Spleen (tissue), 11 donors: ENCODE measurements around the gene DGKH. TPM values are rescaled to one million over a fixed set of nuclear protein-coding genes. Genes with fewer than 3 reads are reported as not detected.

Source experiments
- DNase-seq: peaks from one replicate; pipeline ENCODE4 v3.0.0-alpha.2; 2020
- H3K27ac ChIP-seq, 8 donors: fragments of 200-600 bp; sonication (generic) in 7 of 8; 1 replicate in 4 of 8; 2 replicates in 4 of 8; pipeline versions ENCODE4 v1.5.0 to v1.8.0; 2016 to 2021; ENCODE audit warnings: inconsistent platforms in 4 of 8, mild to moderate bottlenecking in 4 of 8, moderate library complexity in 1 of 8
- H3K27me3 ChIP-seq, 7 donors: fragments of 200-600 bp; sonication (generic) in 6 of 7; replicated peaks in 1 of 7; 1 replicate in 4 of 7; 2 replicates in 3 of 7; pipeline versions ENCODE4 v1.5.0 to v1.8.0; 2016 to 2021; ENCODE audit warnings: inconsistent platforms in 3 of 7, mild to moderate bottlenecking in 1 of 7
- H3K36me3 ChIP-seq, 6 donors: fragments of 200-600 bp; sonication (generic) in 5 of 6; 1 replicate in 4 of 6; 2 replicates in 2 of 6; pipeline versions ENCODE4 v1.5.0 to v1.8.0; 2016 to 2021; ENCODE audit warnings: inconsistent platforms in 2 of 6
- H3K4me1 ChIP-seq, 6 donors: fragments of 200-600 bp; sonication (generic) in 5 of 6; 1 replicate in 3 of 6; 2 replicates in 3 of 6; pipeline versions ENCODE4 v1.5.0 to v1.8.0; 2016 to 2021; ENCODE audit warnings: inconsistent platforms in 3 of 6
- H3K4me3 ChIP-seq, 8 donors: fragments of 200-600 bp; sonication (generic) in 7 of 8; 1 replicate in 4 of 8; 2 replicates in 4 of 8; pipeline versions ENCODE4 v1.5.0 to v1.8.0; 2016 to 2021; ENCODE audit warnings: inconsistent platforms in 4 of 8, mild to moderate bottlenecking in 4 of 8, moderate library complexity in 2 of 8
- H3K9me3 ChIP-seq, 8 donors: fragments of 200-600 bp; sonication (generic) in 7 of 8; 1 replicate in 4 of 8; 2 replicates in 4 of 8; pipeline versions ENCODE4 v1.5.0 to v1.8.0; 2016 to 2021; ENCODE audit warnings: inconsistent platforms in 4 of 8
- POLR2A ChIP-seq, 3 donors: fragments of 450-650 bp; IDR thresholded peaks; one replicate each; pipeline ENCODE4 v1.5.1; 2017; ENCODE audit warnings: antibody characterized with exemption in 3 of 3, mild to moderate bottlenecking in 1 of 3
- POLR2AphosphoS5 ChIP-seq, 3 donors: sonication (generic); formaldehyde crosslinking; IDR thresholded peaks; one replicate each; pipeline ENCODE4 v1.5.1; 2017; ENCODE audit warnings: antibody characterized with exemption in 3 of 3
- WGBS, 5 donors: extraction: QIAGEN DNeasy Blood & Tissue Kit in 3 of 5; methylation state at CpG; one replicate each; pipeline versions ENCODE4 v1.1.5 to v1.1.7; 2013 to 2018; 5-methylcytosine and 5-hydroxymethylcytosine counted together
- intact Hi-C: fragments of 100-400 bp; cut with DNase I; formaldehyde crosslinking; loops from one replicate; pipeline ENCODE4 v1.15.0; 2023; ENCODE audit warnings: low total_unique reads
- polyA plus RNA-seq, 3 donors: library from polyadenylated mRNA; stranded (reverse); fragments of 200-250 nt; gene quantifications; one replicate each; pipeline ENCODE4 v1.2.1, GENCODE V29; 2013
- total RNA-seq, 7 donors: library from RNA; depleted of rRNA in 3 of 7; stranded (reverse); fragments of >200 nt in 3 of 7; fragmentation: NEBNext Ultra II Directional in 4 of 7; extraction: Animal tissue kit (Norgen Biotek cat#: 25700) in 4 of 7; gene quantifications; one replicate each; pipeline versions ENCODE4 v1.1.0 to v1.2.1, GENCODE V29; 2016 to 2021
- TF ChIP-seq, protein P1 (sequence below), 11 experiments: fragments of 200-600 bp in 7 of 11; fragments of 450-650 bp in 4 of 11; sonication (generic) in 4 of 11; IDR thresholded peaks in 8 of 11; conservative IDR thresholded peaks in 3 of 11; 1 replicate in 7 of 11; 2 replicates in 4 of 11; pipeline versions ENCODE4 v1.4.0 to v1.8.0; 2016 to 2021; ENCODE audit warnings: antibody characterized with exemption in 11 of 11, inconsistent platforms in 4 of 11, mild to moderate bottlenecking in 1 of 11
- donor health status: healthy with polysubstance abuse.
- donor health status: DM: no; HTN: no; CAD: no; lungs with moderate emphysema.
- donor health status: DM: no; HTN: no; CAD: no.
- donor health status: Bipolar disorder and iron deficiency.
- donor health status: healthy.
- donor health status: DM: no; HTN: no; CAD: no.
- donor health status: DM: yes; HTN: yes; CAD: no.

DGKH gene
- total and polyA plus RNA-seq, 10 donors = 0.52 to 15.3 (median 10.8) TPM

- Histone ChIP-seq H3K36me3 (peaks cover 0 to 9% (median 0%) of the 10 kb centered on the region in 6 donors), H3K27me3 (no peaks in the 10 kb centered on the region), H3K9me3 (peaks cover 0 to 10% (median 4%) of the 10 kb centered on the region in 8 donors), H3K4me1 (no peaks in the 10 kb centered on the region), H3K4me3 (no peak overlapping the region), H3K27ac (no peak overlapping the region)
- DNase-seq = no peak
- TF ChIP-seq POLR2AphosphoS5 (IDR thresholded peaks at IDR 0.05) (no peak), POLR2A (IDR thresholded peaks at IDR 0.05) (no peak)
- TF ChIP-seq, protein P1, sequence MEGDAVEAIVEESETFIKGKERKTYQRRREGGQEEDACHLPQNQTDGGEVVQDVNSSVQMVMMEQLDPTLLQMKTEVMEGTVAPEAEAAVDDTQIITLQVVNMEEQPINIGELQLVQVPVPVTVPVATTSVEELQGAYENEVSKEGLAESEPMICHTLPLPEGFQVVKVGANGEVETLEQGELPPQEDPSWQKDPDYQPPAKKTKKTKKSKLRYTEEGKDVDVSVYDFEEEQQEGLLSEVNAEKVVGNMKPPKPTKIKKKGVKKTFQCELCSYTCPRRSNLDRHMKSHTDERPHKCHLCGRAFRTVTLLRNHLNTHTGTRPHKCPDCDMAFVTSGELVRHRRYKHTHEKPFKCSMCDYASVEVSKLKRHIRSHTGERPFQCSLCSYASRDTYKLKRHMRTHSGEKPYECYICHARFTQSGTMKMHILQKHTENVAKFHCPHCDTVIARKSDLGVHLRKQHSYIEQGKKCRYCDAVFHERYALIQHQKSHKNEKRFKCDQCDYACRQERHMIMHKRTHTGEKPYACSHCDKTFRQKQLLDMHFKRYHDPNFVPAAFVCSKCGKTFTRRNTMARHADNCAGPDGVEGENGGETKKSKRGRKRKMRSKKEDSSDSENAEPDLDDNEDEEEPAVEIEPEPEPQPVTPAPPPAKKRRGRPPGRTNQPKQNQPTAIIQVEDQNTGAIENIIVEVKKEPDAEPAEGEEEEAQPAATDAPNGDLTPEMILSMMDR (IDR thresholded peaks at IDR 0.05 in 8 of 11, conservative IDR thresholded peaks at IDR 0.05 in 3 of 11) = no peak
- intact Hi-C loops = no loop called here
- WGBS, 5 donors = 81 to 90% (median 85%) methylated on average over 2 of the region's 2 CpGs
These were observed 9.6 kb downstream of the DGKH start for GRCh38 chr13:42057918-42058530.

GRCh38 chr13:42061943-42062342 is 13.5 kb downstream of the DGKH start:
- no peaks in the 10 kb centered on the region for H3K4me1 ChIP-seq
- no peak overlapping the region for H3K27ac ChIP-seq
- intact Hi-C loops = no loop called here
- no peak overlapping the region for H3K4me3 ChIP-seq
- H3K36me3 ChIP-seq = peaks cover 0 to 17% (median 2%) of the 10 kb centered on the region in 6 donors
- TF ChIP-seq POLR2AphosphoS5 (IDR thresholded peaks at IDR 0.05) = no peak
- TF ChIP-seq, protein P1 (IDR thresholded peaks at IDR 0.05 in 8 of 11, conservative IDR thresholded peaks at IDR 0.05 in 3 of 11) = no peak
- no peak for TF ChIP-seq POLR2A (IDR thresholded peaks at IDR 0.05)
- DNase-seq = no peak
- H3K9me3 ChIP-seq = peaks cover 0 to 10% (median 4%) of the 10 kb centered on the region in 8 donors
- no peaks in the 10 kb centered on the region for H3K27me3 ChIP-seq

DNA sequence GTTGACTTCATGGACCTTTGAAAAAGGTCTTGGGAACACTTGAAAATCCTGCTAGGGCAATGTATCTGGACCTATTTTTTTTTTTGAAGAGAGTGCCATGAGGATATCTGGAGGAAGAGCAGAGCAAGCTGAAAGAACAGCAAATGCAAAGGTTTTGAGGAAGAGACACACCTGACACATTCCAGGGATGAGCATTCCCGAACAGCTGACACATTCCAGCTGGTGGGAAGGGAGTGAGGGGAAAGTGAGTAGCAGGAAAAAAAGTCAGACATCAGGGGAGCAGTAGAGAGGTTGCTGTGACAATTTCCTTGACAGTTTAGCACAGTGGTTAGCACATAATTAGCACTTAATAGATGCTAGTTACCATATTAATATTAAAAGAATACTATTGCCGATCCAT is 14.7 kb downstream of the DGKH start:
- no peak overlapping the region for H3K4me3 ChIP-seq
- no peaks in the 10 kb centered on the region for H3K27me3 ChIP-seq
- H3K4me1 ChIP-seq = no peaks in the 10 kb centered on the region
- H3K9me3 ChIP-seq = peaks cover 0 to 10% (median 4%) of the 10 kb centered on the region in 8 donors
- peaks cover 0 to 17% (median 2%) of the 10 kb centered on the region in 6 donors for H3K36me3 ChIP-seq
- no peak overlapping the region for H3K27ac ChIP-seq
- TF ChIP-seq, protein P1 (IDR thresholded peaks at IDR 0.05 in 8 of 11, conservative IDR thresholded peaks at IDR 0.05 in 3 of 11) = no peak
- TF ChIP-seq POLR2AphosphoS5 (IDR thresholded peaks at IDR 0.05) (no peak), POLR2A (IDR thresholded peaks at IDR 0.05) (no peak)
- intact Hi-C loops = no loop called here
- 86 to 97% (median 91%) methylated on average over 2 of the region's 2 CpGs for WGBS, 5 donors
- DNase-seq = no peak

- H3K27me3 ChIP-seq = no peaks in the 10 kb centered on the region
- no peaks in the 10 kb centered on the region for H3K4me1 ChIP-seq
- H3K4me3 ChIP-seq = no peak overlapping the region
- H3K36me3 ChIP-seq = peaks cover 0 to 8% (median 2%) of the 10 kb centered on the region in 6 donors
- TF ChIP-seq POLR2AphosphoS5 (IDR thresholded peaks at IDR 0.05) = no peak
- TF ChIP-seq, protein P1 (IDR thresholded peaks at IDR 0.05 in 8 of 11, conservative IDR thresholded peaks at IDR 0.05 in 3 of 11) = no peak
- TF ChIP-seq POLR2A (IDR thresholded peaks at IDR 0.05) = no peak
- DNase-seq = no peak
- H3K27ac ChIP-seq = no peak overlapping the region
- H3K9me3 ChIP-seq = peaks cover 0 to under 1% (median 0%) of the 10 kb centered on the region in 8 donors
- 73 to 86% (median 80%) methylated on average over 6 of the region's 6 CpGs for WGBS, 5 donors
- intact Hi-C loops = no loop called here
These were observed 15.8 kb downstream of the DGKH start for GRCh38 chr13:42064259-42064658.
